CD14-positive monocyte (primary cell): ENCODE data around the gene CMYA5. TPM values are rescaled to one million over a fixed set of nuclear protein-coding genes. Genes with fewer than 3 reads are reported as not detected.
"Not testable (repeated sequence)": the region's sequence is repeated elsewhere in the genome, so short reads cannot be mapped to it uniquely, and the experiment has no call there.

ENCODE experiments used
- DNase-seq, 3 donors: peaks; one replicate each; pipeline ENCODE4 v3.0.0-alpha.2; 2011 to 2022
- H2AFZ ChIP-seq: 2 replicates; pipeline ENCODE4 v1.6.0; 2012; ENCODE audit warnings: mild to moderate bottlenecking, low read depth, low read length, inconsistent platforms; ENCODE audit not compliant: insufficient read depth, poor library complexity, severe bottlenecking
- H3K27ac ChIP-seq, 2 donors: 1 replicate in 1 of 2; 2 replicates in 1 of 2; pipeline ENCODE4 v1.5.1; 2012 to 2013; ENCODE audit warnings: low read length in 2 of 2, control low read depth in 1 of 2, inconsistent platforms in 1 of 2, low read depth in 1 of 2, mild to moderate bottlenecking in 1 of 2
- H3K27me3 ChIP-seq, 2 donors: one replicate each; pipeline versions ENCODE4 v1.6.0 to v1.6.1; 2011 to 2013; ENCODE audit warnings: low read length in 2 of 2; ENCODE audit not compliant: control insufficient read depth in 2 of 2, insufficient read depth in 2 of 2
- H3K36me3 ChIP-seq, 2 donors: replicated peaks in 1 of 2; 1 replicate in 1 of 2; 2 replicates in 1 of 2; pipeline versions ENCODE4 v1.5.1 to v1.6.1; 2012 to 2013; ENCODE audit warnings: low read length in 2 of 2, control low read depth in 1 of 2, inconsistent platforms in 1 of 2, mild to moderate bottlenecking in 1 of 2; ENCODE audit not compliant: insufficient read depth in 2 of 2, control insufficient read depth in 1 of 2
- H3K4me1 ChIP-seq, 2 donors: 1 replicate in 1 of 2; 2 replicates in 1 of 2; pipeline versions ENCODE4 v1.5.1 to v1.6.1; 2012 to 2013; ENCODE audit warnings: low read length in 2 of 2, control low read depth in 1 of 2, inconsistent platforms in 1 of 2, mild to moderate bottlenecking in 1 of 2, moderate library complexity in 1 of 2; ENCODE audit not compliant: insufficient read depth in 2 of 2, control insufficient read depth in 1 of 2
- H3K4me2 ChIP-seq: replicated peaks from 2 replicates; pipeline ENCODE3; 2012; ENCODE audit warnings: low read length, moderate library complexity, mild to moderate bottlenecking; ENCODE audit not compliant: poor library complexity, severe bottlenecking; ENCODE audit errors: extremely low read depth
- H3K4me3 ChIP-seq, 3 experiments: fragments of 200-600 bp in 1 of 3; sonication (generic) in 1 of 3; replicated peaks in 1 of 3; 1 replicate in 2 of 3; 2 replicates in 1 of 3; pipeline ENCODE4 v1.5.1; 2011 to 2013; ENCODE audit warnings: low read length in 3 of 3, mild to moderate bottlenecking in 3 of 3, control low read depth in 2 of 3, low read depth in 2 of 3, inconsistent platforms in 1 of 3, moderate library complexity in 1 of 3
- H3K79me2 ChIP-seq: 2 replicates; pipeline ENCODE4 v1.6.0; 2012; ENCODE audit warnings: mild to moderate bottlenecking, control low read depth, inconsistent platforms, low read length, moderate library complexity; ENCODE audit not compliant: insufficient read depth
- H3K9ac ChIP-seq: 2 replicates; pipeline ENCODE4 v1.6.0; 2017; ENCODE audit warnings: low read length, mild to moderate bottlenecking; ENCODE audit not compliant: insufficient read depth, poor library complexity, severe bottlenecking
- H3K9me3 ChIP-seq, 2 donors: replicated peaks in 1 of 2; 1 replicate in 1 of 2; 2 replicates in 1 of 2; pipeline versions ENCODE4 v1.5.1 to v1.6.1; 2012 to 2013; ENCODE audit warnings: low read length in 2 of 2, control low read depth in 1 of 2; ENCODE audit not compliant: control insufficient read depth in 1 of 2, insufficient read depth in 1 of 2
- H4K20me1 ChIP-seq: 2 replicates; pipeline ENCODE4 v1.6.0; 2012; ENCODE audit warnings: mild to moderate bottlenecking, low read length, control low read depth, moderate library complexity; ENCODE audit not compliant: insufficient read depth
- H3K27ac Mint-ChIP-seq, 7 donors: one replicate each; pipeline ENCODE4 v1.8.0; 2020; ENCODE audit warnings: mild to moderate bottlenecking in 7 of 7, mixed read lengths in 7 of 7, moderate library complexity in 6 of 7, inconsistent platforms in 2 of 7
- H3K27me3 Mint-ChIP-seq, 3 donors: one replicate each; pipeline ENCODE4 v1.8.0; 2021 to 2022; ENCODE audit warnings: low read depth in 3 of 3, mild to moderate bottlenecking in 3 of 3, mixed read lengths in 3 of 3, moderate library complexity in 3 of 3, inconsistent platforms in 1 of 3
- H3K36me3 Mint-ChIP-seq, 2 donors: one replicate each; pipeline ENCODE4 v1.8.0; 2020; ENCODE audit warnings: mixed read lengths in 2 of 2, inconsistent platforms in 1 of 2, mild to moderate bottlenecking in 1 of 2
- H3K4me1 Mint-ChIP-seq: one replicate; pipeline ENCODE4 v1.8.0; 2020; ENCODE audit warnings: mild to moderate bottlenecking, mixed read lengths
- H3K4me3 Mint-ChIP-seq, 2 donors: one replicate each; pipeline ENCODE4 v1.8.0; 2020; ENCODE audit warnings: mild to moderate bottlenecking in 2 of 2, mixed read lengths in 2 of 2, moderate library complexity in 1 of 2
- H3K9me3 Mint-ChIP-seq, 7 donors: one replicate each; pipeline ENCODE4 v1.8.0; 2020 to 2022; ENCODE audit warnings: mixed read lengths in 7 of 7, mild to moderate bottlenecking in 6 of 7, moderate library complexity in 6 of 7, inconsistent platforms in 2 of 7
- WGBS: methylation state at CpG from one replicate; pipeline ENCODE4 v1.1.5; 2013; ENCODE audit warnings: missing lambda C conversion rate; ENCODE audit not compliant: insufficient coverage; 5-methylcytosine and 5-hydroxymethylcytosine counted together
- intact Hi-C, 2 donors: fragments of 100-400 bp; cut with micrococcal nuclease; formaldehyde crosslinking; loops; one replicate each; pipeline versions ENCODE4 v1.15.0 to v1.15.1; 2023
- polyA plus RNA-seq, 3 donors: library from polyadenylated mRNA; depleted of rRNA in 1 of 3; unstranded in 2 of 3; stranded (reverse) in 1 of 3; fragments of 300-500 nt in 2 of 3; fragments of >200 nt in 1 of 3; fragmentation: Illumina TruSeq in 2 of 3; gene quantifications; 1 replicate in 2 of 3; 2 replicates in 1 of 3; pipeline ENCODE4 v1.2.3, GENCODE V29; 2012 to 2021
- TF ChIP-seq, protein P1 (sequence below): fragments of 200-600 bp; IDR thresholded peaks from one replicate; pipeline ENCODE4 v1.8.0; 2022; ENCODE audit warnings: antibody characterized with exemption, mild to moderate bottlenecking

CMYA5 gene
- polyA plus RNA-seq, 3 donors: 0.01 to 0.17 TPM; not detected in 1

DNA sequence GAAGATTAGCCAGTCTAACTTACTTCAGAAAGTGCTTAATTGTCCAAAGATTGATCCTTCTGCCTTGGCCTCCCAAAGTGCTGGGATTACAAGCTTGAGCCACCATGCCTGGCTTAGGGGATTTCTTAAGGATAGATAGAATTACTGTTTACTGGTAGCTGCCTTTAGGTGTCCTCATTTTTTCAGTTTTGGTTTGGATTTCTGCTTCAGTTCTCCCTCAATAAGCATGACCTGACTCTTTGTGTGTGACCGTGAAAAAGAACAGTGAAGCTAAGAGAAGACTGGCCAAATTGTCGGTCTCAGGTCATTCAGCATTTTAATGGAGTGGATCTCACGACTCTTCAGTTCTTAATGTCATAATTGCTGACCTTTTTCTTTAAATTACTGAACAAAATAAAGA lies 22.9 kb upstream of the CMYA5 start:
- peaks cover 0 to 1% (median 0%) of the 10 kb centered on the region in 3 donors for H3K27me3 Mint-ChIP-seq
- H3K4me1 Mint-ChIP-seq: no peaks in the 10 kb centered on the region
- Histone ChIP-seq H3K9me3 (no peaks in the 10 kb centered on the region), H3K79me2 (no peaks in the 10 kb centered on the region), H3K4me2 (no peak overlapping the region), H3K4me3 (no peak overlapping the region), H4K20me1 (no peaks in the 10 kb centered on the region), H2AFZ (no peak overlapping the region), H3K4me1 (no peaks in the 10 kb centered on the region), H3K27me3 (no peaks in the 10 kb centered on the region), H3K27ac (peak overlapping the region in 1 of 2 donors; percentile 40), H3K9ac (no peak overlapping the region), H3K36me3 (peaks cover 42 to 85% of the 10 kb centered on the region in 2 donors)
- no peak overlapping the region for H3K4me3 Mint-ChIP-seq
- DNase-seq: no peak
- intact Hi-C loops: no loop called here
- no peaks in the 10 kb centered on the region for H3K9me3 Mint-ChIP-seq
- peaks cover 51 to 76% of the 10 kb centered on the region in 2 donors for H3K36me3 Mint-ChIP-seq
- TF ChIP-seq, protein P1, sequence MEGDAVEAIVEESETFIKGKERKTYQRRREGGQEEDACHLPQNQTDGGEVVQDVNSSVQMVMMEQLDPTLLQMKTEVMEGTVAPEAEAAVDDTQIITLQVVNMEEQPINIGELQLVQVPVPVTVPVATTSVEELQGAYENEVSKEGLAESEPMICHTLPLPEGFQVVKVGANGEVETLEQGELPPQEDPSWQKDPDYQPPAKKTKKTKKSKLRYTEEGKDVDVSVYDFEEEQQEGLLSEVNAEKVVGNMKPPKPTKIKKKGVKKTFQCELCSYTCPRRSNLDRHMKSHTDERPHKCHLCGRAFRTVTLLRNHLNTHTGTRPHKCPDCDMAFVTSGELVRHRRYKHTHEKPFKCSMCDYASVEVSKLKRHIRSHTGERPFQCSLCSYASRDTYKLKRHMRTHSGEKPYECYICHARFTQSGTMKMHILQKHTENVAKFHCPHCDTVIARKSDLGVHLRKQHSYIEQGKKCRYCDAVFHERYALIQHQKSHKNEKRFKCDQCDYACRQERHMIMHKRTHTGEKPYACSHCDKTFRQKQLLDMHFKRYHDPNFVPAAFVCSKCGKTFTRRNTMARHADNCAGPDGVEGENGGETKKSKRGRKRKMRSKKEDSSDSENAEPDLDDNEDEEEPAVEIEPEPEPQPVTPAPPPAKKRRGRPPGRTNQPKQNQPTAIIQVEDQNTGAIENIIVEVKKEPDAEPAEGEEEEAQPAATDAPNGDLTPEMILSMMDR: no peak
- H3K27ac Mint-ChIP-seq: peak overlapping the region in 3 of 7 donors; percentile 3 to 4 (median 4)
- WGBS: 83% methylated on average over 1 of the region's 3 CpGs

DNA sequence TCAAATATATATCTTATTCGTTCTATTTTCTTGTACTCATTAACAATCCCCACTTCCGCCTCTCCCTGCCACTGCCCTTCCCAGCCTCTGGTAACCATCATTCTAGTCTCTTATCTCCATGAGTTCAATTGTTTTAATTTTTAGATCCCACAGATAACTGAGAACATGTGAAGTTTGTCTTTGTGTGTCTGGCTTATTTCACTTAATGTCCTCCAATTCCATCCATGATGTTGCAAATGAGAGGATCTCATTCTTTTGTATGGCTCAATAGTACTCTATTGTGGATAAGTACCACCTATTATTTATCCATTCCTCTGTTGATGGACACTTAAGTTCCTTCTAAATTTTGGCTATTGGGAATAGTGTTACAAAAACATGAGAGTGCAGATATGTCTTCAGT lies 17.2 kb upstream of the CMYA5 start:
- WGBS: 100% methylated on average over 1 of the region's 2 CpGs
- Histone ChIP-seq H3K4me3 (no peak overlapping the region), H3K79me2 (no peaks in the 10 kb centered on the region), H3K27ac (no peak overlapping the region), H4K20me1 (peaks cover 45% of the 10 kb centered on the region), H3K27me3 (no peaks in the 10 kb centered on the region), H3K4me1 (no peaks in the 10 kb centered on the region), H3K36me3 (peaks cover 49 to 89% of the 10 kb centered on the region in 2 donors), H3K9me3 (no peaks in the 10 kb centered on the region), H3K9ac (no peak overlapping the region), H3K4me2 (no peak overlapping the region), H2AFZ (no peak overlapping the region)
- no peak for DNase-seq
- H3K36me3 Mint-ChIP-seq: peaks cover 63 to 86% of the 10 kb centered on the region in 2 donors
- TF ChIP-seq, protein P1: no peak
- intact Hi-C loops: no loop called here
- H3K27me3 Mint-ChIP-seq: no peaks in the 10 kb centered on the region
- no peaks in the 10 kb centered on the region for H3K9me3 Mint-ChIP-seq
- H3K27ac Mint-ChIP-seq: peak overlapping the region in 1 of 7 donors; percentile 44
- no peaks in the 10 kb centered on the region for H3K4me1 Mint-ChIP-seq
- no peak overlapping the region for H3K4me3 Mint-ChIP-seq

DNA sequence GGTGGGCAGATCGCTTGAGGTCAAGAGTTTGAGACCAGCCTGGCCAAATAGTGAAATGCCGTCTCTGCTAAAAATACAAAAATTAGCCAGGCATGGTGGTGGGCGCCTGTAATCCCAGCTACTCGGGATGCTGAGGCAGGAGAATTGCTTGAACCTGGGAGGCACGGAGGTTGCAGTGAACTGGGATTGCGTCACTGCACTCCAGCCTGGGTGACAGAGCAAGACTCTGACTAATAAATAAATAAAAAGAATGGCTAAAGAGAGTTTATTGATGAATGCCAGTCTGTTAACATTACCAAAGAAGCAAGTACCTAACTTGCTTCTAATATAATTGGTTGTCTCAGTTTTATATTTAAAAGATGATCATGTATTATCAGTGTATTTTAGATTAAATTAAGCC lies 13.3 kb upstream of the CMYA5 start:
- H3K4me1 Mint-ChIP-seq, H3K4me1 ChIP-seq, H3K9me3 Mint-ChIP-seq, intact Hi-C loops, H2AFZ ChIP-seq, H3K27me3 Mint-ChIP-seq, H3K4me3 ChIP-seq, H3K9me3 ChIP-seq, H3K27me3 ChIP-seq, H3K4me2 ChIP-seq, H3K9ac ChIP-seq, H3K79me2 ChIP-seq, H3K27ac ChIP-seq, DNase-seq, H3K27ac Mint-ChIP-seq, H3K4me3 Mint-ChIP-seq: not testable (repeated sequence)
- WGBS: 100% methylated on average over 1 of the region's 6 CpGs
- peaks cover 50% of the 10 kb centered on the region for H4K20me1 ChIP-seq
- peaks cover 61 to 94% of the 10 kb centered on the region in 2 donors for H3K36me3 ChIP-seq
- H3K36me3 Mint-ChIP-seq: peaks cover 64 to 80% of the 10 kb centered on the region in 2 donors
